ENCODE data around the gene RBBP9. TPM values are rescaled to one million over a fixed set of nuclear protein-coding genes. Genes with fewer than 3 reads are reported as not detected.

The RBBP9 gene
- polyA plus RNA-seq, 1 donor from 2014 or later: 34.4 TPM

GRCh38 chr20:18481596-18481995, 15.4 kb downstream of the RBBP9 start:
- H4K20me1 ChIP-seq (ENCODE audit: insufficient read depth): no peaks in the 10 kb centered on the region
- TF ChIP-seq, protein P1, sequence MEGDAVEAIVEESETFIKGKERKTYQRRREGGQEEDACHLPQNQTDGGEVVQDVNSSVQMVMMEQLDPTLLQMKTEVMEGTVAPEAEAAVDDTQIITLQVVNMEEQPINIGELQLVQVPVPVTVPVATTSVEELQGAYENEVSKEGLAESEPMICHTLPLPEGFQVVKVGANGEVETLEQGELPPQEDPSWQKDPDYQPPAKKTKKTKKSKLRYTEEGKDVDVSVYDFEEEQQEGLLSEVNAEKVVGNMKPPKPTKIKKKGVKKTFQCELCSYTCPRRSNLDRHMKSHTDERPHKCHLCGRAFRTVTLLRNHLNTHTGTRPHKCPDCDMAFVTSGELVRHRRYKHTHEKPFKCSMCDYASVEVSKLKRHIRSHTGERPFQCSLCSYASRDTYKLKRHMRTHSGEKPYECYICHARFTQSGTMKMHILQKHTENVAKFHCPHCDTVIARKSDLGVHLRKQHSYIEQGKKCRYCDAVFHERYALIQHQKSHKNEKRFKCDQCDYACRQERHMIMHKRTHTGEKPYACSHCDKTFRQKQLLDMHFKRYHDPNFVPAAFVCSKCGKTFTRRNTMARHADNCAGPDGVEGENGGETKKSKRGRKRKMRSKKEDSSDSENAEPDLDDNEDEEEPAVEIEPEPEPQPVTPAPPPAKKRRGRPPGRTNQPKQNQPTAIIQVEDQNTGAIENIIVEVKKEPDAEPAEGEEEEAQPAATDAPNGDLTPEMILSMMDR (IDR thresholded peaks at IDR 0.05; ENCODE audit: poor library complexity, severe bottlenecking): no peak
- TF ChIP-seq SMC3 (conservative IDR thresholded peaks at IDR 0.05; ENCODE audit: poor library complexity) (no peak), POLR2AphosphoS5 (IDR thresholded peaks at IDR 0.05) (no peak)
- no peaks in the 10 kb centered on the region for H3K36me3 ChIP-seq (ENCODE audit: insufficient read depth, low read length)
- no peaks in the 10 kb centered on the region for H3K9me3 ChIP-seq (ENCODE audit: low read length)
- no peak overlapping the region for H3K4me2 ChIP-seq (ENCODE audit: low read length)
- H2AFZ ChIP-seq (ENCODE audit: low read depth, low read length): no peak overlapping the region
- H3F3A ChIP-seq (ENCODE audit: insufficient read depth, low read length, poor library complexity, severe bottlenecking): no peaks in the 10 kb centered on the region
- no peaks in the 10 kb centered on the region for H3K27me3 ChIP-seq (ENCODE audit: insufficient read depth, low read depth, low read length)
- no peak overlapping the region for H3K27ac ChIP-seq (ENCODE audit: low read length)
- H3K4me3 ChIP-seq (ENCODE audit: low read length): no peak overlapping the region
- no peaks in the 10 kb centered on the region for H3K79me2 ChIP-seq (replicated peaks; ENCODE audit: insufficient read depth, low read length)
- H3K9ac ChIP-seq (ENCODE audit: low read length): no peak overlapping the region
- H3K9me2 ChIP-seq (ENCODE audit: insufficient read depth, low read length): no peaks in the 10 kb centered on the region

DNA sequence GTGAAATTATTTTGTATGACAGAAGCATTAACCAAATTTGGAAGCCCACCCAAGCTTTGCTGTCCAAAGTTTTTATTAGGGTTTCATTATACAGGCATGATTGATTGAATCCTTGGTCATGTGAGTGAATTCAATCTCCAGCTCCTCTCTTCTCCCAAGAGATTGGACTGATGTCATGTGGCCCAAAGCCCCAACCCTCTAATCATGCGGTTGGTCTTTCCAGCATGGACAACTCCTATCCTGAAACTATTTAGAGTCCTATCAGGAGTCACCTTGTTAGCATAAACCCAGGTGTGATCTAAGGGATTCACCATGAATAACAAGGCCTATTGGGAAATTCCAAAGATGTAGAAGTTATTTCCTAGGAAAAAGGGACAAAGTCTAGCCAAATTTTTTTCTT, 19.2 kb downstream of the RBBP9 start:
- Histone ChIP-seq H3K4me2 (ENCODE audit: low read length) (no peak overlapping the region), H3K27ac (ENCODE audit: low read length) (no peak overlapping the region), H2AFZ (ENCODE audit: low read depth, low read length) (no peak overlapping the region), H3K9me3 (ENCODE audit: low read length) (no peaks in the 10 kb centered on the region), H3K9ac (ENCODE audit: low read length) (no peak overlapping the region), H3F3A (ENCODE audit: insufficient read depth, low read length, poor library complexity, severe bottlenecking) (no peaks in the 10 kb centered on the region), H3K9me2 (ENCODE audit: insufficient read depth, low read length) (no peaks in the 10 kb centered on the region), H3K36me3 (ENCODE audit: insufficient read depth, low read length) (no peaks in the 10 kb centered on the region), H3K79me2 (replicated peaks; ENCODE audit: insufficient read depth, low read length) (no peaks in the 10 kb centered on the region), H3K4me3 (ENCODE audit: low read length) (no peak overlapping the region), H4K20me1 (ENCODE audit: insufficient read depth) (no peaks in the 10 kb centered on the region), H3K27me3 (ENCODE audit: insufficient read depth, low read depth, low read length) (no peaks in the 10 kb centered on the region)
- no peak for TF ChIP-seq SMC3 (conservative IDR thresholded peaks at IDR 0.05; ENCODE audit: poor library complexity)
- TF ChIP-seq REST (IDR thresholded peaks at IDR 0.05; ENCODE audit: borderline replicate concordance): no peak
- no peak for TF ChIP-seq EZH2 (IDR thresholded peaks at IDR 0.05; ENCODE audit: borderline replicate concordance, insufficient read depth, low read length, poor library complexity, severe bottlenecking)
- TF ChIP-seq POLR2AphosphoS5 (IDR thresholded peaks at IDR 0.05): no peak
- no peak for TF ChIP-seq MXI1 (conservative IDR thresholded peaks at IDR 0.05; ENCODE audit: poor library complexity, severe bottlenecking)
- no peak for TF ChIP-seq TAF1 (IDR thresholded peaks at IDR 0.05; ENCODE audit: low read depth)
- TF ChIP-seq EP300 (conservative IDR thresholded peaks at IDR 0.05; ENCODE audit: poor library complexity, severe bottlenecking): no peak
- TF ChIP-seq, protein P1 (IDR thresholded peaks at IDR 0.05; ENCODE audit: poor library complexity, severe bottlenecking): no peak
- no peak for TF ChIP-seq RAD21 (conservative IDR thresholded peaks at IDR 0.05)
